ENCODE measurements around the gene CNTN5. TPM values are rescaled to one million over a fixed set of nuclear protein-coding genes. Genes with fewer than 3 reads are reported as not detected.

CNTN5 gene
- total RNA-seq, 1 experiment from 2014 or later = 0.17 TPM

- Histone ChIP-seq H3K27me3 (ENCODE audit: control insufficient read depth, insufficient read depth, low read length) (no peaks in the 10 kb centered on the region), H3K4me3 (ENCODE audit: insufficient read depth, low read depth, low read length) (no peak overlapping the region), H3K36me3 (replicated peaks; ENCODE audit: control insufficient read depth, insufficient read depth, low read length) (no peaks in the 10 kb centered on the region)
- no peak for DNase-seq
Observed at GRCh38 chr11:99509863-99510262, 489.1 kb downstream of the CNTN5 start.

GRCh38 chr11:99513368-99513767 is 492.6 kb downstream of the CNTN5 start:
- no peaks in the 10 kb centered on the region for H3K27me3 ChIP-seq (ENCODE audit: control insufficient read depth, insufficient read depth, low read length)
- no peaks in the 10 kb centered on the region for H3K36me3 ChIP-seq (replicated peaks; ENCODE audit: control insufficient read depth, insufficient read depth, low read length)
- no peak overlapping the region for H3K4me3 ChIP-seq (ENCODE audit: insufficient read depth, low read depth, low read length)
- DNase-seq = no peak

GRCh38 chr11:99519095-99519494 is 498.3 kb downstream of the CNTN5 start:
- H3K4me3 ChIP-seq (ENCODE audit: insufficient read depth, low read depth, low read length) = no peak overlapping the region
- no peaks in the 10 kb centered on the region for H3K36me3 ChIP-seq (replicated peaks; ENCODE audit: control insufficient read depth, insufficient read depth, low read length)
- H3K27me3 ChIP-seq (ENCODE audit: control insufficient read depth, insufficient read depth, low read length) = no peaks in the 10 kb centered on the region
- DNase-seq = no peak

- Histone ChIP-seq H3K36me3 (replicated peaks; ENCODE audit: control insufficient read depth, insufficient read depth, low read length) (no peaks in the 10 kb centered on the region), H3K4me3 (ENCODE audit: insufficient read depth, low read depth, low read length) (no peak overlapping the region), H3K27me3 (ENCODE audit: control insufficient read depth, insufficient read depth, low read length) (no peaks in the 10 kb centered on the region)
- no peak for DNase-seq
Observed at GRCh38 chr11:99522467-99523173, 501.9 kb downstream of the CNTN5 start.

GRCh38 chr11:99531468-99531867 is 510.7 kb downstream of the CNTN5 start:
- H3K36me3 ChIP-seq (replicated peaks; ENCODE audit: control insufficient read depth, insufficient read depth, low read length) = no peaks in the 10 kb centered on the region
- no peak for DNase-seq
- H3K27me3 ChIP-seq (ENCODE audit: control insufficient read depth, insufficient read depth, low read length) = no peaks in the 10 kb centered on the region
- no peak overlapping the region for H3K4me3 ChIP-seq (ENCODE audit: insufficient read depth, low read depth, low read length)

- H3K36me3 ChIP-seq (replicated peaks; ENCODE audit: control insufficient read depth, insufficient read depth, low read length) = no peaks in the 10 kb centered on the region
- H3K27me3 ChIP-seq (ENCODE audit: control insufficient read depth, insufficient read depth, low read length) = no peaks in the 10 kb centered on the region
Observed at GRCh38 chr11:99534812-99535211, 514.1 kb downstream of the CNTN5 start.

GRCh38 chr11:99535406-99535805 is 514.7 kb downstream of the CNTN5 start:
- H3K27me3 ChIP-seq (ENCODE audit: control insufficient read depth, insufficient read depth, low read length) = no peaks in the 10 kb centered on the region
- no peaks in the 10 kb centered on the region for H3K36me3 ChIP-seq (replicated peaks; ENCODE audit: control insufficient read depth, insufficient read depth, low read length)
- DNase-seq = no peak
- no peak overlapping the region for H3K4me3 ChIP-seq (ENCODE audit: insufficient read depth, low read depth, low read length)

More at GRCh38 chr11:99534812-99535211, 514.1 kb downstream of the CNTN5 start:
- no peak overlapping the region for H3K4me3 ChIP-seq (ENCODE audit: insufficient read depth, low read depth, low read length)
- DNase-seq = no peak

- H3K4me3 ChIP-seq (ENCODE audit: insufficient read depth, low read depth, low read length) = no peak overlapping the region
- no peak for DNase-seq
- no peaks in the 10 kb centered on the region for H3K36me3 ChIP-seq (replicated peaks; ENCODE audit: control insufficient read depth, insufficient read depth, low read length)
- no peaks in the 10 kb centered on the region for H3K27me3 ChIP-seq (ENCODE audit: control insufficient read depth, insufficient read depth, low read length)
Observed at GRCh38 chr11:99535819-99536218, 515.1 kb downstream of the CNTN5 start.

- DNase-seq = no peak
- no peaks in the 10 kb centered on the region for H3K36me3 ChIP-seq (replicated peaks; ENCODE audit: control insufficient read depth, insufficient read depth, low read length)
- H3K4me3 ChIP-seq (ENCODE audit: insufficient read depth, low read depth, low read length) = no peak overlapping the region
- H3K27me3 ChIP-seq (ENCODE audit: control insufficient read depth, insufficient read depth, low read length) = no peaks in the 10 kb centered on the region
Observed at GRCh38 chr11:99537681-99538080, 516.9 kb downstream of the CNTN5 start.

- no peak for DNase-seq
- H3K36me3 ChIP-seq (replicated peaks; ENCODE audit: control insufficient read depth, insufficient read depth, low read length) = no peaks in the 10 kb centered on the region
- H3K4me3 ChIP-seq (ENCODE audit: insufficient read depth, low read depth, low read length) = no peak overlapping the region
- no peaks in the 10 kb centered on the region for H3K27me3 ChIP-seq (ENCODE audit: control insufficient read depth, insufficient read depth, low read length)
Observed at GRCh38 chr11:99545616-99546015, 524.9 kb downstream of the CNTN5 start.

GRCh38 chr11:99548264-99548663 is 527.5 kb downstream of the CNTN5 start:
- Histone ChIP-seq H3K27me3 (ENCODE audit: control insufficient read depth, insufficient read depth, low read length) (no peaks in the 10 kb centered on the region), H3K36me3 (replicated peaks; ENCODE audit: control insufficient read depth, insufficient read depth, low read length) (no peaks in the 10 kb centered on the region), H3K4me3 (ENCODE audit: insufficient read depth, low read depth, low read length) (no peak overlapping the region)
- no peak for DNase-seq

GRCh38 chr11:99554232-99554903 is 533.6 kb downstream of the CNTN5 start:
- Histone ChIP-seq H3K27me3 (ENCODE audit: control insufficient read depth, insufficient read depth, low read length) (no peaks in the 10 kb centered on the region), H3K4me3 (ENCODE audit: insufficient read depth, low read depth, low read length) (no peak overlapping the region), H3K36me3 (replicated peaks; ENCODE audit: control insufficient read depth, insufficient read depth, low read length) (no peaks in the 10 kb centered on the region)
- no peak for DNase-seq

GRCh38 chr11:99555486-99555885 is 534.7 kb downstream of the CNTN5 start:
- Histone ChIP-seq H3K36me3 (replicated peaks; ENCODE audit: control insufficient read depth, insufficient read depth, low read length) (no peaks in the 10 kb centered on the region), H3K27me3 (ENCODE audit: control insufficient read depth, insufficient read depth, low read length) (no peaks in the 10 kb centered on the region), H3K4me3 (ENCODE audit: insufficient read depth, low read depth, low read length) (no peak overlapping the region)
- no peak for DNase-seq

- H3K36me3 ChIP-seq (replicated peaks; ENCODE audit: control insufficient read depth, insufficient read depth, low read length) = no peaks in the 10 kb centered on the region
- H3K27me3 ChIP-seq (ENCODE audit: control insufficient read depth, insufficient read depth, low read length) = no peaks in the 10 kb centered on the region
- no peak for DNase-seq
- H3K4me3 ChIP-seq (ENCODE audit: insufficient read depth, low read depth, low read length) = no peak overlapping the region
Observed at GRCh38 chr11:99565333-99565732, 544.6 kb downstream of the CNTN5 start.

- H3K36me3 ChIP-seq (replicated peaks; ENCODE audit: control insufficient read depth, insufficient read depth, low read length) = no peaks in the 10 kb centered on the region
- no peaks in the 10 kb centered on the region for H3K27me3 ChIP-seq (ENCODE audit: control insufficient read depth, insufficient read depth, low read length)
- no peak overlapping the region for H3K4me3 ChIP-seq (ENCODE audit: insufficient read depth, low read depth, low read length)
- DNase-seq = no peak
Observed at GRCh38 chr11:99567334-99567956, 546.7 kb downstream of the CNTN5 start.
